HG02981 (cell line): ENCODE results near the gene OR2J3.
"Not testable (repeated sequence)": the region's sequence is repeated elsewhere in the genome, so short reads cannot be mapped to it uniquely, and the experiment has no call there.

Experiments
- ATAC-seq: cut with Tn5 transposase; IDR thresholded peaks from one replicate; pipeline ENCODE4 v1.9.1; 2021; ENCODE audit warnings: mild to moderate bottlenecking, moderate library complexity; ENCODE audit not compliant: unreplicated experiment

The OR2J3 gene

GRCh38 chr6:29159922-29160321 is 52.1 kb downstream of the OR2J3 start:
- not testable (repeated sequence) for ATAC-seq
